Ovary (tissue), 3 donors: Measurements from ENCODE around the gene SLCO3A1.

ENCODE experiments used
- CTCF ChIP-seq, 3 donors: fragments of 450-650 bp in 2 of 3; fragments of 200-600 bp in 1 of 3; IDR thresholded peaks; one replicate each; pipeline versions ENCODE4 v1.5.1 to v1.8.0; 2016 to 2022; ENCODE audit warnings: antibody characterized with exemption in 3 of 3, mild to moderate bottlenecking in 1 of 3
- EP300 ChIP-seq: sonication (generic); formaldehyde crosslinking; IDR thresholded peaks from one replicate; pipeline ENCODE4 v1.6.1; 2017; ENCODE audit warnings: antibody characterized with exemption
- POLR2A ChIP-seq: fragments of 450-650 bp; IDR thresholded peaks from one replicate; pipeline ENCODE4 v1.6.1; 2017; ENCODE audit warnings: antibody characterized with exemption, mild to moderate bottlenecking, moderate library complexity
- donor health status: DM: no; HTN: no; CAD: no.

- TF ChIP-seq POLR2A, result no peak
- no peak for TF ChIP-seq CTCF (IDR thresholded peaks at IDR 0.05)
- TF ChIP-seq EP300, result no peak
Observed at GRCh38 chr15:91857772-91858171, 4.3 kb downstream of the SLCO3A1 start.
